Fibroblast of lung (primary cell): ENCODE results near the gene DSTN. TPM values are rescaled to one million over a fixed set of nuclear protein-coding genes. Genes with fewer than 3 reads are reported as not detected.

Experiments
- DNase-seq, 2 donors: peaks; one replicate each; pipeline versions ENCODE4 v3.0.0 to v3.0.0-alpha.2; 2010; ENCODE audit warnings: low read depth in 2 of 2
- H2AFZ ChIP-seq: 2 replicates; pipeline ENCODE4 v1.5.1; 2012; ENCODE audit warnings: low read length, control low read depth, inconsistent platforms
- H3K27ac ChIP-seq: 2 replicates; pipeline ENCODE4 v1.5.1; 2011; ENCODE audit warnings: low read length, control low read depth; ENCODE audit not compliant: insufficient read depth
- H3K27me3 ChIP-seq: 2 replicates; pipeline ENCODE4 v1.5.1; 2011; ENCODE audit warnings: mild to moderate bottlenecking, low read length; ENCODE audit not compliant: control insufficient read depth, insufficient read depth
- H3K36me3 ChIP-seq: 2 replicates; pipeline ENCODE4 v1.5.1; 2011; ENCODE audit warnings: low read length; ENCODE audit not compliant: control insufficient read depth, insufficient read depth
- H3K4me1 ChIP-seq: 2 replicates; pipeline ENCODE4 v1.5.1; 2011; ENCODE audit warnings: low read length; ENCODE audit not compliant: control insufficient read depth, insufficient read depth; ENCODE audit errors: extremely low read depth
- H3K4me2 ChIP-seq: 2 replicates; pipeline ENCODE4 v1.5.1; 2011; ENCODE audit warnings: low read length, control low read depth; ENCODE audit not compliant: insufficient read depth; ENCODE audit errors: extremely low read depth
- H3K4me3 ChIP-seq, 4 experiments: fragments of 200-600 bp in 1 of 4; sonication (generic) in 1 of 4; replicated peaks in 1 of 4; 2 replicates each; pipeline ENCODE4 v1.5.1; 2011 to 2016; ENCODE audit warnings: low read length in 4 of 4, low read depth in 3 of 4, mild to moderate bottlenecking in 3 of 4, control low read depth in 2 of 4, inconsistent platforms in 1 of 4, mixed read lengths in 1 of 4; ENCODE audit not compliant: insufficient read depth in 1 of 4; ENCODE audit errors: control extremely low read depth in 1 of 4
- H3K79me2 ChIP-seq: 2 replicates; pipeline ENCODE4 v1.5.1; 2012; ENCODE audit warnings: mild to moderate bottlenecking, low read length, inconsistent platforms; ENCODE audit not compliant: control insufficient read depth, insufficient read depth
- H3K9ac ChIP-seq: 2 replicates; pipeline ENCODE4 v1.5.1; 2011; ENCODE audit warnings: mild to moderate bottlenecking, low read length, control low read depth; ENCODE audit not compliant: insufficient read depth
- H3K9me3 ChIP-seq: 2 replicates; pipeline ENCODE4 v1.5.1; 2012; ENCODE audit warnings: low read depth, low read length; ENCODE audit not compliant: control insufficient read depth, insufficient read depth
- H4K20me1 ChIP-seq: 2 replicates; pipeline ENCODE4 v1.5.1; 2011; ENCODE audit warnings: low read length; ENCODE audit not compliant: control insufficient read depth, insufficient read depth; ENCODE audit errors: extremely low read depth
- CTCF ChIP-seq, 2 donors: IDR thresholded peaks in 1 of 2; conservative IDR thresholded peaks in 1 of 2; 1 replicate in 1 of 2; 2 replicates in 1 of 2; pipeline ENCODE4 v1.5.1; 2011 to 2012; ENCODE audit warnings: low read length in 2 of 2, control low read depth in 1 of 2, inconsistent platforms in 1 of 2, low read depth in 1 of 2, mild to moderate bottlenecking in 1 of 2
- EZH2 ChIP-seq: IDR thresholded peaks from 2 replicates; pipeline ENCODE4 v1.5.1; 2012; ENCODE audit warnings: low read length, control low read depth, mild to moderate bottlenecking; ENCODE audit errors: missing control alignments
- polyA minus RNA-seq: library from RNA; depleted of rRNA, polyadenylated mRNA; stranded (reverse); fragments of >200 nt; gene quantifications from 2 replicates; pipeline ENCODE4 v1.2.3, GENCODE V29; 2011; ENCODE audit warnings: low replicate concordance
- polyA plus RNA-seq, 2 donors: library from polyadenylated mRNA; depleted of rRNA in 1 of 2; stranded (reverse) in 1 of 2; unstranded in 1 of 2; fragments of >200 nt; gene quantifications; 2 replicates each; pipeline ENCODE4 v1.2.1, GENCODE V29; 2011 to 2012; ENCODE audit warnings: missing spikeins in 1 of 2
- total RNA-seq: library from RNA; depleted of rRNA; stranded (reverse); fragments of >200 nt; gene quantifications from 2 replicates; pipeline ENCODE4 v1.2.1, GENCODE V29; 2014

Gene DSTN
- total RNA-seq (249 and 289 TPM in 2 replicates), polyA plus RNA-seq (276 and 737 TPM in 2 replicates), polyA minus RNA-seq (5.4 and 10.3 TPM in 2 replicates)
- 439 and 919 TPM in 2 replicates for polyA plus RNA-seq (2012)

GRCh38 chr20:17569616-17570346 lies at the start of gene DSTN:
Gene DSTN (plus strand): TSS chr20:17570075. CDS start chr20:17570209, 134 bp downstream.
- Histone ChIP-seq H3K27ac (peak within 1 kb of the TSS; percentile 86), H4K20me1 (peaks cover 7% of the 10 kb centered on the region), H3K4me2 (peak within 1 kb of the TSS; percentile 90), H3K36me3 (peaks cover 3% of the 10 kb centered on the region), H3K79me2 (peaks cover 49% of the 10 kb centered on the region), H3K27me3 (no peaks in the 10 kb centered on the region), H3K4me3 (peak within 1 kb of the TSS; percentile 77 to 97 (median 84)), H3K9ac (peak within 1 kb of the TSS; percentile 92), H2AFZ (no peak within 1 kb of the TSS), H3K4me1 (peaks cover 10% of the 10 kb centered on the region), H3K9me3 (no peaks in the 10 kb centered on the region)
- no peak for TF ChIP-seq CTCF (conservative IDR thresholded peaks at IDR 0.05 in 1 of 2, IDR thresholded peaks at IDR 0.05 in 1 of 2; ENCODE audit: low read depth in 1 of 2, low read length in 2 of 2)
- no peak for TF ChIP-seq EZH2
- peak; percentile 91 to 96 for DNase-seq

GRCh38 chr20:17520583-17520982 lies 49.3 kb upstream of the DSTN start:
- Histone ChIP-seq H3K4me2 (no peak overlapping the region), H2AFZ (peak overlapping the region; percentile 12)
- no peak for TF ChIP-seq EZH2
- no peak for TF ChIP-seq CTCF (conservative IDR thresholded peaks at IDR 0.05 in 1 of 2, IDR thresholded peaks at IDR 0.05 in 1 of 2; ENCODE audit: low read depth in 1 of 2, low read length in 2 of 2)

GRCh38 chr20:17522528-17522927 lies 47.3 kb upstream of the DSTN start:
- H3K9me3 ChIP-seq: no peaks in the 10 kb centered on the region

More at GRCh38 chr20:17520583-17520982, 49.3 kb upstream of the DSTN start:
- Histone ChIP-seq H3K9ac (no peak overlapping the region), H4K20me1 (no peaks in the 10 kb centered on the region), H3K27me3 (no peaks in the 10 kb centered on the region), H3K36me3 (no peaks in the 10 kb centered on the region), H3K79me2 (no peaks in the 10 kb centered on the region), H3K4me3 (no peak overlapping the region), H3K27ac (no peak overlapping the region), H3K4me1 (no peaks in the 10 kb centered on the region), H3K9me3 (no peaks in the 10 kb centered on the region)
- no peak for DNase-seq

More at GRCh38 chr20:17522528-17522927, 47.3 kb upstream of the DSTN start:
- TF ChIP-seq CTCF (conservative IDR thresholded peaks at IDR 0.05 in 1 of 2, IDR thresholded peaks at IDR 0.05 in 1 of 2; ENCODE audit: low read depth in 1 of 2, low read length in 2 of 2) (no peak), EZH2 (no peak)
- Histone ChIP-seq H3K79me2 (no peaks in the 10 kb centered on the region), H2AFZ (no peak overlapping the region), H3K9ac (no peak overlapping the region), H3K36me3 (no peaks in the 10 kb centered on the region), H4K20me1 (no peaks in the 10 kb centered on the region), H3K4me3 (no peak overlapping the region), H3K27me3 (no peaks in the 10 kb centered on the region), H3K27ac (no peak overlapping the region), H3K4me1 (no peaks in the 10 kb centered on the region), H3K4me2 (no peak overlapping the region)
- no peak for DNase-seq
